GM13977 (cell line): Measurements from ENCODE around the gene RAC3.
A peak's percentile ranks its signal among the peaks of the same experiment; 100 is the strongest.

Experiments
- DNase-seq: peaks from one replicate; pipeline ENCODE4 v3.0.0; 2012; ENCODE audit warnings: low spot score
- CTCF ChIP-seq: IDR thresholded peaks from 2 replicates; pipeline ENCODE4 v1.5.1; 2012; ENCODE audit warnings: mild to moderate bottlenecking, control low read depth; ENCODE audit not compliant: insufficient read depth; ENCODE audit errors: extremely low read depth, missing control alignments
- in situ Hi-C: fragments of 300-500 bp; cut with MboI; formaldehyde crosslinking; loops from one replicate; pipeline ENCODE4 v1.12.0; 2022; ENCODE audit warnings: low sequenced_read_pairs, low pct_unique_long_range_greater_than_20kb, mixed read lengths, inconsistent platforms; ENCODE audit not compliant: unreplicated experiment

The RAC3 gene

GRCh38 chr17:82021107-82021899, 10.2 kb upstream of the RAC3 start:
- in situ Hi-C loops: no loop called here
- DNase-seq: peak; percentile 69
- TF ChIP-seq CTCF: peak; percentile 66

GRCh38 chr17:82021900-82022309, 9.6 kb upstream of the RAC3 start:
- in situ Hi-C loops: no loop called here
- no peak for TF ChIP-seq CTCF
- no peak for DNase-seq

GRCh38 chr17:82022310-82022980, 9.0 kb upstream of the RAC3 start, which contains the start of gene CENPX:
Gene CENPX, minus strand, starts transcription at chr17:82022878. Its CDS starts 17 bp downstream, at chr17:82022861.
- no peak for DNase-seq
- no peak for TF ChIP-seq CTCF
- in situ Hi-C loops: no loop called here

- DNase-seq: peak; percentile 100
- in situ Hi-C loops: no loop called here
Observed at GRCh38 chr17:82022981-82023446, 8.5 kb upstream of the RAC3 start, which contains the start of gene LRRC45. Gene LRRC45, plus strand, starts transcription at chr17:82023305. Its CDS starts 339 bp downstream, at chr17:82023644.

GRCh38 chr17:82023447-82024241, 7.8 kb upstream of the RAC3 start:
- DNase-seq: peak; percentile 68
- in situ Hi-C loops: no loop called here
- no peak for TF ChIP-seq CTCF

More at GRCh38 chr17:82022981-82023446, 8.5 kb upstream of the RAC3 start, which contains the start of gene LRRC45:
- TF ChIP-seq CTCF: no peak

- no peak for DNase-seq
- no peak for TF ChIP-seq CTCF
- in situ Hi-C loops: no loop called here
Observed at GRCh38 chr17:82024859-82025258, 6.6 kb upstream of the RAC3 start.
